Dermis blood vessel endothelial cell (primary cell): ENCODE measurements around the gene KCNRG. TPM values are rescaled to one million over a fixed set of nuclear protein-coding genes. Genes with fewer than 3 reads are reported as not detected.
"Not testable (repeated sequence)": the region's sequence is repeated elsewhere in the genome, so short reads cannot be mapped to it uniquely, and the experiment has no call there.

Source experiments
- DNase-seq: peaks from one replicate; pipeline ENCODE4 v3.0.0; 2010
- total RNA-seq: library from RNA; depleted of rRNA; stranded (reverse); fragments of >200 nt; gene quantifications from 2 replicates; pipeline ENCODE4 v1.2.3, GENCODE V29; 2014

Gene KCNRG
- 4.0 and 12.4 TPM in 2 replicates for total RNA-seq

DNA sequence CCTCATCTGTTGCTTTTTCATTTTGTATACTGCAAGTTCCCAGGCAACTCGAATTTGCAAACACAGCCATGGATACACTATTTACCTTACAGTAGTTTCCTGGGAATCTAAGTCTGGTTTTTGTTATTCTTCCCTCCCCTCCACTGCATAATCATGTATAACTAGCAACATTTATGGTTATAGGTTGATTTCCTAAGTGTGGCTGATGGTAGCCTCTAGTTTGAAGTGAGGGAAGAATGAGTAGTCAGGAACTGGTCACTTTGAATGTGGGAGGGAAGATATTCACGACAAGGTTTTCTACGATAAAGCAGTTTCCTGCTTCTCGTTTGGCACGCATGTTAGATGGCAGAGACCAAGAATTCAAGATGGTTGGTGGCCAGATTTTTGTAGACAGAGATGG, at the start of gene KCNRG:
TSS of gene KCNRG (plus strand) at position 187 of the 400 bp plus-strand sequence. CDS start at position 237, 50 bp downstream.
- DNase-seq, result peak; percentile 46

DNA sequence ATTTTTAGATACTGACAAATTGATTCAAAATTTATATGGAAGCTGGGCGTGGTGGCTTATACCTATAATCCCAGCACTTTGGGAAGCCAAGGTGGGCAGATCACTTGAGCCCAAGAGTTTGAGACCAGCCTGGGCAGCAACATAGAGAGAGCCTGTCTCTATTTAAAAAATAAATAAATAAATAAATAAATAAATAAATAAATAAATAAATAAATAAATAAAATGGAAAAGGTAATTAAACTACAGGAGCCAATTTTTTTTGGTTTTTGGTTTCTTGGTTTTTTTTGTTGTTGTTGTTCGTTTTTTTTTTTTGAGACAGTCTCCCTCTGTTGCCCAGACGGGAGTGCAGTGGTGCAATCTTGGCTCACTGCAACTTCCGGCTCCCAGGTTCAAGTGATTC, 47.8 kb upstream of the KCNRG start:
- no peak for DNase-seq

- no peak for DNase-seq
These were observed 42.5 kb upstream of the KCNRG start for GRCh38 chr13:49972709-49973108.

DNA sequence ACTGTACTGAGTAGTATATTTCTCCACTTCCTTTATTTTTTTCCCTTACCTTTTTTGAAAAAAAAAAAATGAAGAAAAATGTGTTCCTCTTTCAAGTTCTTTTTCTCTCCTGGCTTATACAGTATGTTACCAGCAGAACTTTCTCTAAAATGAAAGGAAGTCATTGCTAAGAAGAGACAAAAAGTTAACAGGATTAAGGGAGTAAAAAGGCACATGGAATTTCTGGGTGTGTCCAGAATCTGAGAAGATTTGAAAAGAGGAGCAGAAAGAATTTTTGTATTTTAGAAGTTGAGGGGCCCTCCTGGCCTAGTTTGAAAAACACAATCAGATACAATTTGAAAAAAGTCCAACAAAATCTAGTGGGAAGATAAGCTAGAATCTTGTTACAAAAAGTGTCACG, 39.4 kb upstream of the KCNRG start:
- DNase-seq, result no peak

DNA sequence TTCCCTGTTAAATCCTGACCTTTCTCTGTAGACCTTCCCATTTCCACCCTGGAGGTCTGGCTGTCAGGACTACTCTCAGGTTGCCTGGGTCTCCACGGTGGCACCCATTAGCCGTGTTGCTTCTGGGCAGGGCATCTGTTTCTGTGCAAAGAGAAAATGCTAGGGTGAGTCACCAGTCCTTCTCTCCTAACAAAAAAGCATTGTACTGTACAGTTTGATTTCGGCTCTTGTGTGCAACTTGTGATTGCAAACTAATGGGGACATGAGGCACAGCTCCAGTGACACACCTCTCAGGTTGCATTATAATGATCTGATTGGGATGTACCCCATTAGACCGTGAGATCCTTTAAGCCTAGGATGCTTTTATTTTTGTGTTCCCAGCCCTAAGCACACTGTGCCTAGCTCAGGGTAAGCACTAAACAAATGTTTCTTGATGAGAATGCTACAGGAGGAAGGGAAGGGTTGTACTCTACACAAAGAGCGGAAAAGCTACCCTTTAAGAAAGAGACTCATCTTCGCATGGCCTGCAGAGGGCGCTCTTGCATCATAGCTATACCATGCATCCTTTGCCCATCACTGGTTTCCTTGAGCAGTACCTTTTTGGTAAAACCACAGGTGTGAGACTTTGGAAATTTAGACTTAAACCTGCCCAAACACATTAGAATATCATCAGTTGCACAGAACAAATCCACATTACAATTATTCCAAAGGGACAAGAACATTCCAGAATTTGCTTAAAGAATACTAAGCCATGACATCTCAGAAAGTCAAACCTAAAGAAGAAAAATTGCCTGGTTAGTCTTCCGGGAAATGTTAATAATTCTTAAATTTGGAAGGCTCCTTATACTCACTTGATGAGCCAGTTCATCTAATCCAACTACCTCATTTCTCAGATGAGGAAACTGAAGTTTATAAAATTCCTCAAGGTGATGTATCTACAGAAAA, 38.7 kb upstream of the KCNRG start:
- peak; percentile 88 for DNase-seq

GRCh38 chr13:49977992-49978391, 37.3 kb upstream of the KCNRG start:
- no peak for DNase-seq

DNA sequence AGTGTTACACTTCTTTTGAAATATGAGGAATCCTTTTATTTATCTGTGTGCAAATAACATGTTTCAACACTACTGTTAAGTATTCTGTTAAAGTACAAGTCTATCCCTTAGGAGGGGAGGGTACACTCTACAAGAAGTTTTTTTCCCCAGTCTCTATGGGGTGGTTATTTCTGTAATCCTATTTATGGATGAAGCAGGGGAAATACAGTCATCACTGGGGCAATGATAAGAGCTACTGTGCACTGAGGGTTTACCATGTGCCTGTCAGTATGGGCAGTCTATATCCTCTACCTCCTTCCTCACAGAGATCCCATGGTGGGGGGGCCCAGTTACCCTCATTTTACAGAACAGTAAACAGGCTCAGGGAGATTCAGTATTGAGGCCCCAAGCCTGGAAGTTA, 35.0 kb upstream of the KCNRG start:
- DNase-seq, result no peak

DNA sequence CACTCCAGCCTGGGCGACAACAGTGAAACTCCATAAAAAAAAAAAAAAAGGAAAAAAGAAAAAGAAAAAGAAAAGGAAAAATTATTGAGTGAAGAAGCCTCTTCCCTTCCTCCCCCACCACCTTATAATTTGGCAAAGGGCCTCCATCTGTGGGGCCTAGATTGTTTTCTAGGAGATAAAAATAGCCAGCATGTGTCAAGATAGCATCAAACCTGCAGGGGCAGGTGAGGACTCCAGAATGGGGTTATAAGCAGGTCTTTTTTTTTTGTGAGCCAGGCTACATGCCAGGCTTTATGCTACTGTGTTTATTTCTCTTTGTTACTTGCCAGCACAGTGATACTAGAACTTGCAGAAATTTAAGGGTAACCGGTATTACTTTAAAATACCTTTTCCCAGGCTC, 30.1 kb upstream of the KCNRG start:
- DNase-seq, result no peak

- DNase-seq, result no peak
These were observed 28.8 kb upstream of the KCNRG start for GRCh38 chr13:49986471-49986870.

GRCh38 chr13:49990612-49991011, 24.6 kb upstream of the KCNRG start:
- not testable (repeated sequence) for DNase-seq

- no peak for DNase-seq
These were observed 22.1 kb upstream of the KCNRG start for GRCh38 chr13:49993111-49993510.

DNA sequence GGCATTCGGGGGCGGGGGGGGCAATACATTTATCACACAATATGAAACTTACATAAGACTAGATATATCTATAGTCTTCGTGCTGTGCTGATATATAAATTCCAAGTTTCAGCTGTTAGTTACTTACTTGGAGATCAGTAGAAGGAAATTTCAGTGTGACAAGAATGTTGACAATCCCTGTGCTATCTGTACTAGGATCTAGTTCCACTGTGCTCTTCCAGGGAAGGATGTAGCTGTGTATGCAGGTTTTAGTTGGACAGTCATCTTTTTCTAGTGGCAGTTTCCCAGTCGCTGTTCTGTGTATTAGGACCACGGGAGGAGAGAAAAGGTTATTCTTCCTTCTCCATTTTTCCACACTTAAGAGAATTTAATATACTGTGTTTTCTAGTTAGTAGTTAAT, 21.6 kb upstream of the KCNRG start:
- no peak for DNase-seq

- DNase-seq, result peak; percentile 58
These were observed 19.6 kb upstream of the KCNRG start for GRCh38 chr13:49995625-49996101.

DNA sequence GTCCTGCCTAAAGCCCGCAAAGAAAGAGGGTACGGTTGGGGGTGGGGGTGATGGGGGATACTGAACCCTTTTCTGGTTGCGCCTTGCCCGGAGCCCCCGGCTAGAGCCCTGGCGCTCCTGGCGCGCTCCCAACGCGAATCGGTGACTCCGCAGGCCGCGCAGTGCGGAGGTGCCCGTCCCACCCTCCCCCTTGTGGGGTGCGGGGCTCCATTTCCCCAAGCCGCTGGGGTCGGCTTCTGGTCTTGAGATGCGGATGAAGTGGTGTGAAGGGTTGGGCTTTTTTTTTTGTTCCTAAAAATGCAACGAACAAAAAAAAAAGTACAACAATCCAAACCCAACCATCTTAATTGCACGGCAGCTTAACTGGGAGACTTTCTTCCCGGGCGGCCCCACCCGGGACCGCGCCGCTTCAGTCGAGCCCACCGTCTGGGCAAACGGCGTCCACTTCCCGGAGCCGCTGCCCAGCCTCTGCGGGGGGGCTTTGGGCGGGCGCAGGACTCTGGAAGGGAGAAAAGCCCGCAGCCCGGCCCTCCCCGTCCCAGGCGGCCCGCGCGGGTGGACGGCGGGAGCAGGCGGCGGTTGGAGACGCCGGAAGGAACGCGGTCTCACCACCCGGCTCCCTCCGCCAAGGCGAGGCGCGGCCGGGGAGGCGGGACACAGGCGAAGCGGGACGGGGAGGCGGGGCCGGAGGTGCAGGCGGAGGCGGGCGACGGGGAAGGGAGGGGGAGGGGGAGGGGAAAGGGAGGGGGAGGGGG, 18.9 kb upstream of the KCNRG start:
- DNase-seq, result peak; percentile 95

DNA sequence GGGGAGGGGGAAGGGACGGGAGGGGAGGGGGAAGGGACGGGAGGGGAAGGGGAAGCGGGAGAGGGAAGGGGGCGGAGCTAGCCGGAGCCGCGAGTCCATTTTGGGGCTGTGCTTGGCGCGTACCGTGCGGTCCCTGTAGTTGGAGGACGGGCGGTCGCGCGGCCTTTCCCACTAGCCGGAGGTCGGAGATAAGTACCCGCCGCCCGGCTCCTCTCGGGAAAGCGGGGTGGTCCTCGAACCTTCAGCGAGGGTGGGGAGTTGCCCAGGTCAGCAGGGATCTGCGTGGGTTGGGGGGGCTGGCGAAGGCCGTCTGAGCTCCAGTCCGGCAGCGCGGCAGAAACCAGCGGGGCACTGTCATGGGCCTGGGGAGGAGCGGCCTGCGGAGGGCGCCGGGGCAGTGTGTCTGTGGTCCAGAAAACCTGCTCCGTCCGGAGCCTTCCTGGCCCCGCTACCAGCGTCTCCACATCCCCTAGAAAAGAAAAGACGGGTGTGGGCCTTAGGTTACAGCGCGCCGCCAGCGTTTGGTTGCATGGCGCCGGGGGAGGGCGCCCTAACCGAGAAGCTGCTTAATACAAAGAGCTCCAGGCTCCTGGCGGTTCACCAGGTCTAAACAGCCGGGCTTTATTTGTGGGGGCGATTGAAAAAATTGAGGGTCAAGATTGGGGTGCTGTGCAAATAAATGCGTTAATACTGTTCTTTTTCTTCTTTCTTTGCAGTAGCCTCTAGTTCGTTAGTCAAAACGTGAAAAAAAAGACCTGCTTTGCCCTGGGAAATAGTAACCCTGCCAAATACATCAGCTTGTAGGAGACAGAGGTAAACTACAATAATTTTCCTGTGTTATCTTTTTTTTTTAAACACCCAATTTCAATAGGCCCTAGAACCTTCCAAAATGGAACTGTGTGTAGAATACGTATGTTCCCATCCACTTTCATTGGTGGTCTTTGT, 18.0 kb upstream of the KCNRG start, which contains the start of gene TRIM13:
TSS of gene TRIM13 (plus strand) at position 92 of the 945 bp plus-strand sequence. CDS start 14,899 bp downstream, outside the sequence.
- DNase-seq, result peak; percentile 95

DNA sequence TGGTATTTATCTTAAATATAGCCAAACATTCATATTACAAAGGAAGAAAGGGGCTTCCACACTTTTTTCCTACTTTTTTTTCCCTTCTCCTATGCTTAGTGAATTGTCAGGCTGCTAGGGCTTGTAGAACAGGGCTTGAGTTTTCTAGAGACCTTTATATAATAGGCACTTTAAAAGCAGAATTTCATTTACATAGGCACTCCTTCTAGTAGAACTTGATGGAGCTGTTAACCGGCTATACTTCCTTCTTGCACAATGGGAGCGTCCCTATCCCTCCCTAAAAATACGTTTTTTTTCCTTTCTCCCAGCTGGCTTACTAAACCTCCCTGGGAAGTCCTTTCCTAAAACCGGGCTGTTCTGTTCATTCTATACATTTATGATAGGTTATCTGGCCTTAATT, 17.3 kb upstream of the KCNRG start:
- DNase-seq, result peak; percentile 8

DNA sequence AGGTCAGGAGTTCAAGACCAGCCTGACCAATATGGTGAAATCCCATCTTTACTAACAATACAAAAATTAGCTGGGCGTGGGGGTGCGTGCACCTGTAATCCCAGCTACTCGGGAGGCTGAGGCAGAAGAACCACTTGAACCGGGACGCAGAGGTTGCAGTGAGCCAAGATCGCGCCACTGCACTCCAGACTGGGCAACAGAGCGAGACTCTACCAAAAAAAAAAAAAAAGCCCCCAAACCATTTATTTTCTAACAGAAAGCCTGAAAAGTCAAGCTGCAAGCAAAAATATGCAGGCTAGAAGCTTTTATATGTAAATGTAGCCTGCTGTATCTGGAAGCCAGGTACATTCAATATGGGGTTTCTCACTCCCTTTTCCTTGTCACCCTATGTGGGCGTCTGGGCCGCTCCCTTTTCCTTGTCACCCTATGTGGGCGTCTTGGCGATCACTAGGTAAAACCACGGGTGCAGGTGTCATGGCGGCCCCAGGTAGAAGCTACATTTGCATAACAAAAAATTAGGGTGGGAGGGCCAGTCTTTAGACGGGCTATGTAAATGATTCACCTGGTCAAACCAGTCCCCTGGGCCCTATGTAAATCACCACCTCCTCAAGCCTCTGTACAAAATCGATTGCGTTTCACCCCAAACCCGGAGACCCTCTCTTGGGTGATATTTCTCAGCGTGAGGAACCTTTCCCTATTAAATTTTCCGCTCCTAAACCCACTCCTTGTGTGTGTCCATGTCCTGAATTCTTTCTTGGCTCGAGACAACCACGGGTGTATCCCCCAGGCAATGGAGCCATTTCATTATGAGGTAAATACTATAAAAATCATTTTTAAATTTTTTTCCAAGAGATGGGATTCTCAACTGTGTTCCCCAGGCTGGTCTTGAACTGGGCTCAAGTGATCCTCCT, 16.3 kb upstream of the KCNRG start:
- no peak for DNase-seq

DNA sequence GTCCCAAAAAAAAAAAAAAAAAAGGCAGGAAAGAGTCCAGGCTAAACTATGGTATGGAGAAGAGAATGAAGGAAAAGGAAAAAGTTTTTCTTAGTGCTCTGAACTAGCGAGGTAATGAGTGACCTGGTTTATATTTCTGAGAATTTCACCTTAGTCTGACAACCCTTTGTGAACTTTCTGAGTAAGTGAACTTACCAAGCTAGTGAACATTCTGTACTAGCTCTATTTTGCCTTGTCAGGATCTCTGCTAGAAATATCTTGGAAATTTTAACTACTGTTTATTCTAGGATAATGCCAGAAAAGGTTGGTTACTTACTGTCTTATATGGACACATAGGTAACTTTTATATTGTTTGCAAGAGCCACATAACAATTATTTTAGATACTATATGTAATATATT, 14.0 kb upstream of the KCNRG start:
- DNase-seq, result no peak

- peak; percentile 31 for DNase-seq
These were observed 8.7 kb upstream of the KCNRG start for GRCh38 chr13:50006426-50007135.

DNA sequence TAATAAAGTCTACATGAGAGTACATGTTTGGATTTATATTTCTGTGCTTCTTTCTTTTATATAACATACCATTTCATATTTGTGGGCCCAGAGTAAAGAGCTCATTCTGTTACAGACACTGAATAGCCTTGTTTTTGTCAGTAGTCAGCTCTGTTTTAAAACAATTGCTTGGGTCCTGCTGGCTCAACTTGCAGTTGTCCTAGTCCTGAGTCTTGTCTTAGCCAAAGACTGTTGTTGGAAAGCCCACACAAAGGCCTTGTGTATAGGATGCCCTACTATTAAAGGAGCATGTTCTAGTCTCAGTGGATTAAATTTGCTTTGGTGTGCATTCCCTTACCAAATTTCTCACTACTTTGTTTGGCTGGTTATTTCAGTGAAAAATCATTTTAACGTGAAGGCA, 3.8 kb upstream of the KCNRG start:
- no peak for DNase-seq
